H9 (cell line): ENCODE results near the gene PPP4R2. TPM values are rescaled to one million over a fixed set of nuclear protein-coding genes. Genes with fewer than 3 reads are reported as not detected.

ENCODE experiments used
- DNase-seq: peaks from one replicate; pipeline ENCODE4 v3.0.0-alpha.2; 2017
- H2AFZ ChIP-seq: one replicate; pipeline ENCODE4 v1.6.1; 2013; ENCODE audit warnings: mild to moderate bottlenecking, low read length, control low read depth, moderate library complexity
- H2AK5ac ChIP-seq: 2 replicates; pipeline ENCODE4 v1.6.1; 2013; ENCODE audit warnings: low read length, control low read depth, mixed read lengths; ENCODE audit not compliant: insufficient read length
- H2BK120ac ChIP-seq: one replicate; pipeline ENCODE4 v1.6.1; 2013; ENCODE audit warnings: low read depth, mild to moderate bottlenecking, low read length, control low read depth, inconsistent platforms; ENCODE audit not compliant: poor library complexity, severe bottlenecking
- H2BK12ac ChIP-seq: 2 replicates; pipeline ENCODE4 v1.6.1; 2013; ENCODE audit warnings: low read length, control low read depth, mixed read lengths, low read depth; ENCODE audit not compliant: insufficient read length
- H2BK15ac ChIP-seq: 2 replicates; pipeline ENCODE4 v1.6.1; 2013; ENCODE audit warnings: low read depth, low read length, control low read depth
- H2BK20ac ChIP-seq: one replicate; pipeline ENCODE4 v1.6.1; 2013; ENCODE audit warnings: low read depth, mild to moderate bottlenecking, low read length, control low read depth, inconsistent platforms; ENCODE audit not compliant: poor library complexity, severe bottlenecking
- H2BK5ac ChIP-seq: 2 replicates; pipeline ENCODE4 v1.6.1; 2013; ENCODE audit warnings: low read length, control low read depth, mixed read lengths; ENCODE audit not compliant: insufficient read length
- H3K14ac ChIP-seq: 2 replicates; pipeline ENCODE4 v1.6.1; 2013; ENCODE audit warnings: low read length, control low read depth; ENCODE audit not compliant: insufficient read depth
- H3K18ac ChIP-seq: 2 replicates; pipeline ENCODE4 v1.6.1; 2013; ENCODE audit warnings: low read depth, mild to moderate bottlenecking, mixed read lengths, low read length, control low read depth; ENCODE audit not compliant: insufficient read length
- H3K23ac ChIP-seq: 2 replicates; pipeline ENCODE4 v1.6.1; 2013; ENCODE audit warnings: low read length, control low read depth, mixed read lengths, low read depth; ENCODE audit not compliant: insufficient read length
- H3K23me2 ChIP-seq: 2 replicates; pipeline ENCODE4 v1.6.1; 2013; ENCODE audit warnings: low read depth, mild to moderate bottlenecking, mixed read lengths, low read length, control low read depth; ENCODE audit not compliant: insufficient read length, poor library complexity, severe bottlenecking
- H3K27ac ChIP-seq: 2 replicates; pipeline ENCODE4 v1.5.1; 2013; ENCODE audit warnings: low read length, control low read depth, mixed read lengths, low read depth; ENCODE audit not compliant: insufficient read length
- H3K27me3 ChIP-seq: 2 replicates; pipeline ENCODE4 v1.6.1; 2013; ENCODE audit warnings: low read length, control low read depth, inconsistent platforms; ENCODE audit not compliant: insufficient read depth
- H3K4ac ChIP-seq: 2 replicates; pipeline ENCODE4 v1.6.1; 2013; ENCODE audit warnings: low read depth, mild to moderate bottlenecking, control low read depth, inconsistent platforms, low read length, moderate library complexity
- H3K4me1 ChIP-seq: 2 replicates; pipeline ENCODE4 v1.6.1; 2013; ENCODE audit warnings: low read length, control low read depth, inconsistent platforms; ENCODE audit not compliant: insufficient read depth
- H3K4me2 ChIP-seq: 2 replicates; pipeline ENCODE4 v1.6.1; 2013; ENCODE audit warnings: low read length, control low read depth, mixed read lengths; ENCODE audit not compliant: insufficient read length, insufficient read depth
- H3K56ac ChIP-seq: 2 replicates; pipeline ENCODE4 v1.6.1; 2013; ENCODE audit warnings: low read depth, mild to moderate bottlenecking, mixed read lengths, low read length, control low read depth; ENCODE audit not compliant: insufficient read length
- H3K79me1 ChIP-seq: 2 replicates; pipeline ENCODE4 v1.6.1; 2013; ENCODE audit warnings: low read depth, mild to moderate bottlenecking, moderate library complexity, low read length, control low read depth, inconsistent platforms; ENCODE audit not compliant: insufficient read depth, poor library complexity, severe bottlenecking
- H3K79me2 ChIP-seq: 2 replicates; pipeline ENCODE4 v1.6.1; 2013; ENCODE audit warnings: low read length, control low read depth, inconsistent platforms; ENCODE audit not compliant: insufficient read depth
- H3K9ac ChIP-seq: 2 replicates; pipeline ENCODE4 v1.6.1; 2013; ENCODE audit warnings: low read length, control low read depth, mixed read lengths; ENCODE audit not compliant: insufficient read length; ENCODE audit errors: extremely low read depth
- H3K9me3 ChIP-seq: one replicate; pipeline ENCODE4 v1.6.1; 2013; ENCODE audit warnings: low read depth, low read length, inconsistent platforms; ENCODE audit not compliant: control insufficient read depth
- H3T11ph ChIP-seq: one replicate; pipeline ENCODE4 v1.6.1; 2013; ENCODE audit warnings: mild to moderate bottlenecking, low read length, control low read depth, inconsistent platforms
- H4K20me1 ChIP-seq: one replicate; pipeline ENCODE4 v1.6.1; 2013; ENCODE audit not compliant: control insufficient read depth, insufficient read length, insufficient read depth
- H4K5ac ChIP-seq: 2 replicates; pipeline ENCODE4 v1.6.1; 2013; ENCODE audit warnings: low read depth, mild to moderate bottlenecking, mixed read lengths, low read length, control low read depth; ENCODE audit not compliant: insufficient read length
- H4K8ac ChIP-seq: replicated peaks from 2 replicates; pipeline ENCODE4 v1.6.1; 2013; ENCODE audit warnings: low read length, control low read depth, mixed read lengths, low read depth; ENCODE audit not compliant: insufficient read length
- H4K91ac ChIP-seq: 2 replicates; pipeline ENCODE4 v1.6.1; 2013; ENCODE audit warnings: low read depth, mild to moderate bottlenecking, moderate library complexity, mixed read lengths, low read length, control low read depth; ENCODE audit not compliant: insufficient read length
- H3K27ac Mint-ChIP-seq, 3 experiments: 2 replicates in 2 of 3; 3 replicates in 1 of 3; pipeline ENCODE4 v1.8.0; 2020 to 2021; ENCODE audit warnings: mixed read lengths in 3 of 3, mild to moderate bottlenecking in 1 of 3, moderate library complexity in 1 of 3
- H3K27me3 Mint-ChIP-seq: 2 replicates; pipeline ENCODE4 v1.8.0; 2021; ENCODE audit warnings: low read depth, mild to moderate bottlenecking, moderate library complexity, mixed read lengths
- H3K36me3 Mint-ChIP-seq, 3 experiments: 2 replicates in 2 of 3; 3 replicates in 1 of 3; pipeline ENCODE4 v1.8.0; 2020 to 2021; ENCODE audit warnings: low read depth in 3 of 3, mixed read lengths in 3 of 3; ENCODE audit not compliant: insufficient read depth in 1 of 3
- H3K4me1 Mint-ChIP-seq, 2 experiments: 2 replicates each; pipeline ENCODE4 v1.8.0; 2020; ENCODE audit warnings: mixed read lengths in 2 of 2
- H3K4me3 Mint-ChIP-seq, 2 experiments: 2 replicates in 1 of 2; 3 replicates in 1 of 2; pipeline ENCODE4 v1.8.0; 2020 to 2021; ENCODE audit warnings: mild to moderate bottlenecking in 2 of 2, mixed read lengths in 2 of 2, moderate library complexity in 1 of 2
- H3K9me3 Mint-ChIP-seq, 2 experiments: 2 replicates in 1 of 2; 3 replicates in 1 of 2; pipeline ENCODE4 v1.8.0; 2020; ENCODE audit warnings: mild to moderate bottlenecking in 2 of 2, mixed read lengths in 2 of 2, moderate library complexity in 1 of 2
- WGBS: extraction: QIAGEN DNeasy Blood & Tissue Kit; methylation state at CpG from one replicate; pipeline ENCODE4 v1.1.7; 2013; ENCODE audit warnings: missing lambda C conversion rate, low lambda C conversion rate, mixed read lengths; ENCODE audit not compliant: insufficient read length; ENCODE audit errors: extremely low coverage; 5-methylcytosine and 5-hydroxymethylcytosine counted together
- total RNA-seq: library from RNA; stranded (reverse); gene quantifications from 2 replicates; pipeline ENCODE4 v1.2.1, GENCODE V29; 2021
- TF ChIP-seq, protein P1 (sequence below): fragments of 200-600 bp; sonication (generic); conservative IDR thresholded peaks from 3 replicates; pipeline ENCODE4 v1.8.0; 2021; ENCODE audit warnings: antibody characterized with exemption, mild to moderate bottlenecking

Gene PPP4R2
- total RNA-seq, 1 experiment from 2014 or later, result 132 TPM

DNA sequence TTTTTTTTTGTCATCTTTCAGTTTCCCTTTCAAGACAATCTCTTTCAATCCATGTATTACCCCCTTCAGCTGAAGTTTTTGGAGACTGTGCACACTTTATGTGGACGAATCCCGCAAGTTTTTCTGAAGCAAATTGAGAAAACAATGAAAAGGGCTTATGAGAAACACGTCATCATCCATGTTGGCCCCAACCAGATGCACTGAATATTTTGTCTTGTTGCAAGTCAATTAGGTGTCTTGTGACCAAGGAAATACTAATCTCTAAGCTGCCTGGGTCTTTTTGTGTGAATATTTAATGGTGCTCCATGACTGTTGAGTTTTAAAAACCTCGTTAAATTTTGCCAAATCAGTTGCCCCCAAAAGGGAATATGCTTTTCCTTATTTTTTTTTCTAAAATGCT lies 21.7 kb upstream of the PPP4R2 start:
- peaks cover 0 to 2% (median 0%) of the 10 kb centered on the region in 3 experiments; a peak in 1 of 7 replicates for H3K36me3 Mint-ChIP-seq
- H3K9me3 ChIP-seq, result no peaks in the 10 kb centered on the region
- no peak overlapping the region for H2BK12ac ChIP-seq
- H3K56ac ChIP-seq, result no peak overlapping the region
- H2AFZ ChIP-seq, result no peak overlapping the region
- H3K23ac ChIP-seq, result no peak overlapping the region
- no peak overlapping the region for H2BK5ac ChIP-seq
- no peaks in the 10 kb centered on the region; a peak in 1 of 5 replicates for H3K9me3 Mint-ChIP-seq
- no peak overlapping the region for H3T11ph ChIP-seq
- no peak overlapping the region for H3K18ac ChIP-seq
- H3K27ac ChIP-seq, result no peak overlapping the region
- H2BK15ac ChIP-seq, result no peak overlapping the region
- H3K27me3 ChIP-seq, result no peaks in the 10 kb centered on the region
- no peak overlapping the region for H2BK120ac ChIP-seq
- H3K4me1 Mint-ChIP-seq, result peaks cover 19% of the 10 kb centered on the region in 2 experiments
- H3K4ac ChIP-seq, result no peak overlapping the region
- TF ChIP-seq, protein P1, sequence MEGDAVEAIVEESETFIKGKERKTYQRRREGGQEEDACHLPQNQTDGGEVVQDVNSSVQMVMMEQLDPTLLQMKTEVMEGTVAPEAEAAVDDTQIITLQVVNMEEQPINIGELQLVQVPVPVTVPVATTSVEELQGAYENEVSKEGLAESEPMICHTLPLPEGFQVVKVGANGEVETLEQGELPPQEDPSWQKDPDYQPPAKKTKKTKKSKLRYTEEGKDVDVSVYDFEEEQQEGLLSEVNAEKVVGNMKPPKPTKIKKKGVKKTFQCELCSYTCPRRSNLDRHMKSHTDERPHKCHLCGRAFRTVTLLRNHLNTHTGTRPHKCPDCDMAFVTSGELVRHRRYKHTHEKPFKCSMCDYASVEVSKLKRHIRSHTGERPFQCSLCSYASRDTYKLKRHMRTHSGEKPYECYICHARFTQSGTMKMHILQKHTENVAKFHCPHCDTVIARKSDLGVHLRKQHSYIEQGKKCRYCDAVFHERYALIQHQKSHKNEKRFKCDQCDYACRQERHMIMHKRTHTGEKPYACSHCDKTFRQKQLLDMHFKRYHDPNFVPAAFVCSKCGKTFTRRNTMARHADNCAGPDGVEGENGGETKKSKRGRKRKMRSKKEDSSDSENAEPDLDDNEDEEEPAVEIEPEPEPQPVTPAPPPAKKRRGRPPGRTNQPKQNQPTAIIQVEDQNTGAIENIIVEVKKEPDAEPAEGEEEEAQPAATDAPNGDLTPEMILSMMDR, result no peak
- no peak overlapping the region for H3K4me2 ChIP-seq
- WGBS, result no CpG with 5 or more reads among the region's 4 CpGs
- DNase-seq, result no peak
- no peaks in the 10 kb centered on the region for H3K27me3 Mint-ChIP-seq
- H3K79me2 ChIP-seq, result no peaks in the 10 kb centered on the region
- no peak overlapping the region for H2BK20ac ChIP-seq
- no peak overlapping the region for H4K8ac ChIP-seq
- H3K4me1 ChIP-seq, result no peaks in the 10 kb centered on the region; the same call in 1 of the 2 replicates
- no peak overlapping the region for H3K9ac ChIP-seq
- no peak overlapping the region for H3K4me3 Mint-ChIP-seq
- no peak overlapping the region for H4K5ac ChIP-seq
- no peaks in the 10 kb centered on the region for H3K23me2 ChIP-seq
- no peak overlapping the region for H2AK5ac ChIP-seq
- no peaks in the 10 kb centered on the region for H3K79me1 ChIP-seq
- no peaks in the 10 kb centered on the region for H4K20me1 ChIP-seq
- no peak overlapping the region for H4K91ac ChIP-seq
- no peak overlapping the region; a peak in 1 of 7 replicates for H3K27ac Mint-ChIP-seq
- H3K14ac ChIP-seq, result no peak overlapping the region
